ENCODE data around the gene SEC61A1. TPM values are rescaled to one million over a fixed set of nuclear protein-coding genes. Genes with fewer than 3 reads are reported as not detected.

SEC61A1 gene
- total RNA-seq, 4 donors from 2014 or later: 104 to 218 (median 165) TPM

DNA sequence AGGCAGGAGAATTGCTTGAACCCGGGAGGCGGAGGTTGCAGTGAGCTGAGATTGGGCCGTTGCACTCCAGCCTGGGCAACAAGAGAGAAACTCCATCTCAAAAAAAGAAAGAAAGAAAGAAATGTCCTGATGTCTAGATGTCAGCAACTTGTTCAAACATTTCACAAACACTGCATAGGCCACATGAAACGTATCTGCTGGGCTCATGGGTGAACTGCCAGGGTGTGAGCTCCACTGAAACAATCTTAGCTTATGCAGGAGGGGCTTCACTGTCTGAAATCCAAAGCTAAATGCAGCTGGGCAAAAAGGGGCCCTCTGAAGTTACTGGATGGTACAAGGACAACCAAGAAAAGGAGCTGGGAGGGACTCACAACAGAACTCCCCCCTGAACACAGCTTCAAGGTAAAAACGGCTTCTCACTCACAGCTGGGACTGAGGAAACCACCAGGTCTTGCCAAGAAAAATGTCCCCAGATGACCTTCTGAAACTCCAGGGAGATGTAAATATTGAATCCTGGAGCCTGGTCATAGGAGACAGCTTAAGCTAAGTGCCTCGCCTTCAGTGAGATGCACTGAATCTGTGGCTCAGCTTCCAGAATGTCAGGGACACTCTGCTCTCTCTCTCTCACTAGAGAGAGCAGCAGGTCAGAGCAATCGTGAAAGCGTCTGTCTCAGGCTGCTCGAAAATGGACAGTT lies 31.9 kb downstream of the SEC61A1 start:
- no peak for DNase-seq
- no peaks in the 10 kb centered on the region for H3K27me3 ChIP-seq
- H3K27ac ChIP-seq: no peak overlapping the region
- no peak overlapping the region for H3K4me3 ChIP-seq (replicated peaks in 1 of 3)
- H3K9me3 ChIP-seq: no peaks in the 10 kb centered on the region
- TF ChIP-seq POLR2A (IDR thresholded peaks at IDR 0.05): no peak
- TF ChIP-seq, protein P1, sequence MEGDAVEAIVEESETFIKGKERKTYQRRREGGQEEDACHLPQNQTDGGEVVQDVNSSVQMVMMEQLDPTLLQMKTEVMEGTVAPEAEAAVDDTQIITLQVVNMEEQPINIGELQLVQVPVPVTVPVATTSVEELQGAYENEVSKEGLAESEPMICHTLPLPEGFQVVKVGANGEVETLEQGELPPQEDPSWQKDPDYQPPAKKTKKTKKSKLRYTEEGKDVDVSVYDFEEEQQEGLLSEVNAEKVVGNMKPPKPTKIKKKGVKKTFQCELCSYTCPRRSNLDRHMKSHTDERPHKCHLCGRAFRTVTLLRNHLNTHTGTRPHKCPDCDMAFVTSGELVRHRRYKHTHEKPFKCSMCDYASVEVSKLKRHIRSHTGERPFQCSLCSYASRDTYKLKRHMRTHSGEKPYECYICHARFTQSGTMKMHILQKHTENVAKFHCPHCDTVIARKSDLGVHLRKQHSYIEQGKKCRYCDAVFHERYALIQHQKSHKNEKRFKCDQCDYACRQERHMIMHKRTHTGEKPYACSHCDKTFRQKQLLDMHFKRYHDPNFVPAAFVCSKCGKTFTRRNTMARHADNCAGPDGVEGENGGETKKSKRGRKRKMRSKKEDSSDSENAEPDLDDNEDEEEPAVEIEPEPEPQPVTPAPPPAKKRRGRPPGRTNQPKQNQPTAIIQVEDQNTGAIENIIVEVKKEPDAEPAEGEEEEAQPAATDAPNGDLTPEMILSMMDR (IDR thresholded peaks at IDR 0.05): no peak
- H3K36me3 ChIP-seq: peaks cover 0 to 2% of the 10 kb centered on the region in 2 donors
- intact Hi-C loops (cut with DNase I): no loop called here
- 81 to 85% methylated on average over 9 of the region's 9 CpGs for WGBS, 2 donors
- H3K4me1 ChIP-seq: peaks cover 0 to 6% of the 10 kb centered on the region in 2 donors

DNA sequence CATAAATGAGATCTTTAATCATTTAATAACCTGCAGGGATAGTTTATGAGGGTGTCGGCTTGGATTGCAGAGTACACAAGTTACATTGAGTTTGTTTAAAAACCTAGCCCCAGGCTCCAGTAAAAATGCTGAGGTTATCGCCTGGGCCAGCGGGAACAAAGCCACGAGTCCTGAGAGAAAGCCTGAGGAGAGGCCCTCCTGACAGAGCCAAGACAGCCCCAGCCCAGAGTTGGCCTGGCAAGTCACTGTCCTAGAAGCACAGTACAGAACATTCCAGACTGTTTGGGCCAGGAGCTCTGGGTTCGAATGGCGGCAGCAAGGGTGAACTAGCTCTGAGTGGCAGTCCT lies 32.4 kb downstream of the SEC61A1 start:
- Histone ChIP-seq H3K27me3 (no peaks in the 10 kb centered on the region), H3K27ac (no peak overlapping the region), H3K4me3 (replicated peaks in 1 of 3) (no peak overlapping the region), H3K9me3 (no peaks in the 10 kb centered on the region), H3K4me1 (peaks cover 0 to under 1% of the 10 kb centered on the region in 2 donors), H3K36me3 (peaks cover 0 to 2% of the 10 kb centered on the region in 2 donors)
- DNase-seq: no peak
- intact Hi-C loops (cut with DNase I): no loop called here
- WGBS, 2 donors: 79 to 83% methylated on average over 6 of the region's 6 CpGs
- TF ChIP-seq, protein P1 (IDR thresholded peaks at IDR 0.05): no peak
- TF ChIP-seq POLR2A (IDR thresholded peaks at IDR 0.05): no peak

DNA sequence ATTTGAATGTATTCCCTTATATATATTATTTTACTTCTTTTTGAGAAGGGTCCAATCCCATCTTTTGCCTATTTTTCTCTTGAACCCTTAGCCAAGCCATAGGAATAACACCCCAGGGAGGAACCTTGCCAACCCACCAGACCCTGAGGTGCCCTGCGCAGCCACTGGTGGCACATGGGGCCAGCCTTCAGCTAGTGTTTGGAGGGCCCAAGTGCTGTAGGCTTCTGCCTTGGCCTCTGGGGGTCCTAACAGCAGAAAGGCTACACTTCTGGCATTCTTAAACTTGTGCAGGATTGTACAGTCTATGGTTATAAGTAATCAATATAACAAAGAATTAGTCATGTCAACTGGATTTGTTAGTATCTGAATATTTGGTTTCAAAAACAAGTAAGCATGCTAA lies 36.9 kb downstream of the SEC61A1 start:
- no peak for TF ChIP-seq POLR2A (IDR thresholded peaks at IDR 0.05)
- TF ChIP-seq, protein P1 (IDR thresholded peaks at IDR 0.05): no peak
- H3K36me3 ChIP-seq: peaks cover 0 to 2% of the 10 kb centered on the region in 2 donors
- H3K27ac ChIP-seq: no peak overlapping the region
- H3K4me1 ChIP-seq: no peaks in the 10 kb centered on the region
- no peaks in the 10 kb centered on the region for H3K27me3 ChIP-seq
- 96 to 100% methylated on average over 1 of the region's 1 CpG for WGBS, 2 donors
- no peaks in the 10 kb centered on the region for H3K9me3 ChIP-seq
- DNase-seq: no peak
- intact Hi-C loops (cut with DNase I): no loop called here
- no peak overlapping the region for H3K4me3 ChIP-seq (replicated peaks in 1 of 3)

DNA sequence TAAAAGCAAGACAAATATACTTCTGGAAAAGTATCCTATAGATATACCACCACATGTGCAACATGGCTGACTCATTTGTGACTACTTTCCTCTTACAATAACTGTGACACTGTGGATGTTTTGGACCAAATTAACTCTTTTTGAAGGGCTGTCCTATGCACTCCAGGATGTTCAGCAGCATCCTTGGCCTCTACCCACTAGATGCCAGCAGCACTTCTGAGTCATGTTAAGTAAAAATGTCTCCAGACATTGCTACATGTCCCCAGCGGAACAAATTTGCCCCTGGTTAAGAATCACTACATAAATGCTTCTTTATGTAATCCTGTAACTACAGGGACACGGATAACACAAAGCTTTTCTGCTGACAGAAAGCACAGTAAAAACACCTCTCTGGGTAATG lies 39.3 kb downstream of the SEC61A1 start:
- Histone ChIP-seq H3K36me3 (peaks cover 0 to 5% of the 10 kb centered on the region in 2 donors), H3K27ac (no peak overlapping the region), H3K4me3 (replicated peaks in 1 of 3) (no peak overlapping the region), H3K9me3 (no peaks in the 10 kb centered on the region), H3K27me3 (no peaks in the 10 kb centered on the region), H3K4me1 (no peaks in the 10 kb centered on the region)
- 72 to 83% methylated on average over 2 of the region's 2 CpGs for WGBS, 2 donors
- DNase-seq: no peak
- intact Hi-C loops (cut with DNase I): no loop called here
- TF ChIP-seq, protein P1 (IDR thresholded peaks at IDR 0.05): no peak
- TF ChIP-seq POLR2A (IDR thresholded peaks at IDR 0.05): no peak

DNA sequence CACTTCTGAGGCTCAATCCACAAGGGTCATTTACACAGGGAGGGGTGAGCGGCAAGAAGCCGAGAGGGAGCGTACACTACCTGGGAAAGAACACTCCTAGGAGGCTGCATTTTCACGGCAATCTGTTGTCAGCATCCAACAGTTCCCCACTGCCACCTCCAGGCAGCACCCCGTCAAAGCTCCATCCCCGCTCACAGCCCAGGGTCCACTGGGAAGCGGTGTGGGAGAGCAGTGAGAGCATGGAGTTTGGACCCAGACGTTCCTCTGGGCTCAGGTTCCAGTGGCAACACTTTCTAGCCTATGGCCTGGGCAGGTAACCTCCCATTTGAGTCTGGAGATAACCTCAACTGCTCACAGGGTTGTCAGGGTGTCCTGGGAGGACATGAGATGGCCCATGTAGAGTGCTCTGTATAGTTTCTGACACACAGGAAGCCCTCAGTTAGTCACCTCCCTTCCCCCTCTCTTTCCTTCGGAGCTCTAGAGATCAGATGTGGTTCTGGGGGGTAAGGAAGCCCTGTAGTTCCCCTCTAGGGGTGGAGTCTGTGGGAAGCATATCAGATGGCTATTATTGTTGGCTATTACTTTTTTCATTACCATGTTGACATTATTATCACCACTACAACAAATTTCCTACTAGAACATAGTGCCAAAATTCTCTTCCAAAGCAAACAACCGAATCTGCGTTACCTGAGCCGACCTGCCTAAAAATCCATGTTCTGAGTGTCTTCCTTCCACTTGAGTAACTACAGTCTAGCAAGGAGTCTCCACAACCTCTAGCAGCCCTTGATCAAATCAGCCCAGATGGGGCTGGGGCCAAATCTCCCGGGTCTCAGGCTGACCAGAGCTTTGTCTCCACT lies 42.3 kb downstream of the SEC61A1 start:
- H3K36me3 ChIP-seq: peaks cover 6 to 24% of the 10 kb centered on the region in 2 donors
- H3K9me3 ChIP-seq: no peaks in the 10 kb centered on the region
- H3K4me3 ChIP-seq (replicated peaks in 1 of 3): no peak overlapping the region
- intact Hi-C loops (cut with DNase I): no loop called here
- no peak for DNase-seq
- H3K4me1 ChIP-seq: no peaks in the 10 kb centered on the region
- TF ChIP-seq, protein P1 (IDR thresholded peaks at IDR 0.05): no peak
- TF ChIP-seq POLR2A (IDR thresholded peaks at IDR 0.05): no peak
- no peak overlapping the region for H3K27ac ChIP-seq
- WGBS, 2 donors: 83% methylated on average over 13 of the region's 13 CpGs
- no peaks in the 10 kb centered on the region for H3K27me3 ChIP-seq
